Measurements from ENCODE around the gene CNPY1.

- no peak for TF ChIP-seq POLR2AphosphoS5 (IDR thresholded peaks at IDR 0.05)
- no peak for TF ChIP-seq POLR2A (IDR thresholded peaks at IDR 0.05)
- TF ChIP-seq CTCF (IDR thresholded peaks at IDR 0.05) = no peak
These were observed 5.8 kb downstream of the CNPY1 start for GRCh38 chr7:155540553-155540952.

All from suprapubic skin (tissue), 4 donors.